ENCODE results near the gene CDC20.
"Not testable (repeated sequence)": the region's sequence is repeated elsewhere in the genome, so short reads cannot be mapped to it uniquely, and the experiment has no call there.

The CDC20 gene

DNA sequence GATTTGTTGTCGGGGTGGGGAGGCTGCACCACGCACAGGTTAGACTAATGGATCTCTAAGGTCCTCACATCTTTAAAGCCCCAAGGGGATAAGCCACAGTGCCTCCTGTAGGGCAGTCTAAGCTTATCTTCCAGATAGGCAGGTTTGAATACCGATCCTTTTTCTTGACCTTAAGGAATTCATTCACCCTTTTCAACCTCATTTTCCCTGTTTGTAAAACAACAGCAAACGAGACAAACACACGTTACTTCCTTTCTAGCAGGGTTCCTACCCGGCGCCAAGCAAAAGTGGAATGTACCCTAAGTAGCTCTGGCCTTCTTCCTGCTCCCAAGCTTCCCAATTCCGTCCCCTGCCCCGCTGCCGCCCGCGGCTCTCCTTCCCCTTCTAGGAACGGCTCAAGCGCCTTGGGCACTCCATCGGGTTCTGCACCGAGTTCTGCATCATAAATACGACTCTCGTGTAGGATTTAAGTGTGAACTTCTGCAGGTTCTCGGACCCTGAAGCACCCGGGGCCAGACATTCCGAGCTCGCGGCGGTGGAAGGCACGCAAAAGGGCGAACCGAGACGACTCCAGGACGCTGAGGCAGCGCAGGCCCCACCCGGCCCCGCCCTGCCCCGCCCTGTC is 548 bp upstream of the CDC20 start:
- DNase-seq, result no peak

GRCh38 chr1:43359696-43360095 is 915 bp downstream of the CDC20 start:
- no peak for DNase-seq

- DNase-seq, result no peak
Measured at GRCh38 chr1:43360616-43361015, 1.8 kb downstream of the CDC20 start.

DNA sequence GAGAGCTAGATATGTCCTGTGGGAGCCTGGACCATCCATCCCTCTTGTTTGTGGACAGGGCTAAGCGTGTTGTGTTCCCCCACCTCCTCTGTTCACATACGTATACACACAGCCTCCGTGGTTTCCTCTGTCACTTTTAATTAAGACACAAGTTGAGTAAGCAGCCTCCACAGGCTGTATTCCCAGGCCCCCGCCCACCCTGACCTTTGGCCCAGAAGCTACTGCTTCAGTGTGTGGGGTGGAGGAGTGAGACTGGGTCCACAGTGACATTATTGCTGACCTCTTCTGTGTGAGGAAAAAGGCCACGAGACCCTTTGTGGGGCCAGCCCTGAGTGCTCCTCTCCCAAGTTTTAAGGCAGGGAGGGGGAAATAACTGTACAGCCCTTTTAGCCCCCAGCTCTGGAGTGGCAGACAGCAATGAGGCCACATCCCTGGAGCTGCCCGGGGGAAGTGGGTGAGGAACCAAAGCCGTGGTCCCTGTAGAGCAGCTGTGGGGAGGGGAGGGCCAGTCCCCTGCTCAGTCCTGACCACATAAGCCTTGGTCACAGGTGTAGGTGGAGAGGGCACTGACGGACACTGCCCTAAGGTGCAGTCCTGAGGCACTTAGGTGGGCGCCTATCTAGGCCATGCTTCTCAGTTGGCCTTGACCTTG is 4.6 kb downstream of the CDC20 start:
- DNase-seq, result no peak

DNA sequence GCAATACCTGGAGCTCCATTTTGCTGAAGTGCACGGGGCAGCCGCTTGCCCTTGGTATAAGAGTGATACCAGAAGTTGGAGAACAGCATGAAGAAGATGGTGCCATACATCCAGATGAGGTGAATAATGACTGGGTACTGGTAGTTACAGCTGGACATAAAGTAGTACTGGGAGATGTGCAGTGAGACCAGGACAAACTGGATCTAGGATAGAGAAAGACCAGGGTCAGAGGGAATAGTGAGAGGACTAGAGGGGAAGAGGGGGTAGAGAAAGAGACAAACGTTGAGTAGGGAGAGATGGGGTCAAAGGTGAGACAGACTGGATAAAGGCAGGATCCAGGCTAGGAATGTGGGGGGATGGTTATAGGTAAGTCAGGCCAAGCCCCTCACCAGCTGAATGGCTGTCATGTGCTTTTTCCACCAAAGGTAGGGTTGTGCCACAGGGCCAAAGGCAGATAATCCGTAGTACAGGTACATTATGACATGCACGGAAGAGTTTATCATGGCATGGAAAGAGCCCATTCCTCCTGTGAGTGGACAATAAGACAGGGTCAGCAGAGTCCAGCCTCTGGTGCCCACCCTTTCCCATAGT is 5.2 kb downstream of the CDC20 start:
- DNase-seq, result no peak

DNA sequence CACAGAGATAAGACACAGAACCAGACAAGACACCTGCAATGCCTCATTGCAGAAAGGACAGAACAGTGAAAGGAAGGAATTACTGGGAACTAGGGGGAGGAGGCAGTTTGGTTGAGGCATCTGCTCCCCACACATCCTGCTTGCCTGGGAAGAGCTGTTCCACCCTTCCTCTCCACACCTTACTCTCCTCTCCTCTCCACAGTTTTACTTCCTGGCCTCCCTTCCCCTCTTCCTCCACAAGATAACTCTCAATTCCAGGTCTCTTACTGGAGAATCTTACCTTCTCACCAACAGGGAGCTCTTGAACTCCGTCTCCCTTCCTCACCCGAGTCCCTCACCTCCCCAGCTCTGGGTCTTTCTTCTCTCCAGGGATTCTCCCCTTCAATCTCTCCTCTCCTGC is 6.9 kb downstream of the CDC20 start:
- DNase-seq, result no peak

DNA sequence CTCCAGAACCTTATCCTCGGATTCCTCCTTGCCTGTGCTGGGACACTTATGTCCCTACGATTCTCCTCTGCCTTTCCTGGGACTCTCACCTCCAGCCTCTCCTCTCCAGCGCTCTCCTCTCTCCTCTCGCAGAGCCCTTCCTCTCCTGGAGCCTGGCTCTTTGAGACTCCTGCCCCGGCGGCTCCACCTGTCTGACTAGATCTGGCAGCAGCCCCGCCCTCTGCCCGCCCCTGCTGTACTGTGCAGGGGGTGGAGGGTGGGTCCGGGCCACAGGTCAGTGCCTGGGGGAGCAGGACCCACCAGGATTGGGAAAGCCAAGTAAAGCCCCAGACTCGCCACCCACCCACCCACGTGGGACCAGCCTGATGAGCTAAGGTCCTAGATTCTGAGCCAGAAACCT is 7.4 kb downstream of the CDC20 start:
- no peak for DNase-seq

- no peak for DNase-seq
Measured at GRCh38 chr1:43366601-43367025, 7.8 kb downstream of the CDC20 start.

DNA sequence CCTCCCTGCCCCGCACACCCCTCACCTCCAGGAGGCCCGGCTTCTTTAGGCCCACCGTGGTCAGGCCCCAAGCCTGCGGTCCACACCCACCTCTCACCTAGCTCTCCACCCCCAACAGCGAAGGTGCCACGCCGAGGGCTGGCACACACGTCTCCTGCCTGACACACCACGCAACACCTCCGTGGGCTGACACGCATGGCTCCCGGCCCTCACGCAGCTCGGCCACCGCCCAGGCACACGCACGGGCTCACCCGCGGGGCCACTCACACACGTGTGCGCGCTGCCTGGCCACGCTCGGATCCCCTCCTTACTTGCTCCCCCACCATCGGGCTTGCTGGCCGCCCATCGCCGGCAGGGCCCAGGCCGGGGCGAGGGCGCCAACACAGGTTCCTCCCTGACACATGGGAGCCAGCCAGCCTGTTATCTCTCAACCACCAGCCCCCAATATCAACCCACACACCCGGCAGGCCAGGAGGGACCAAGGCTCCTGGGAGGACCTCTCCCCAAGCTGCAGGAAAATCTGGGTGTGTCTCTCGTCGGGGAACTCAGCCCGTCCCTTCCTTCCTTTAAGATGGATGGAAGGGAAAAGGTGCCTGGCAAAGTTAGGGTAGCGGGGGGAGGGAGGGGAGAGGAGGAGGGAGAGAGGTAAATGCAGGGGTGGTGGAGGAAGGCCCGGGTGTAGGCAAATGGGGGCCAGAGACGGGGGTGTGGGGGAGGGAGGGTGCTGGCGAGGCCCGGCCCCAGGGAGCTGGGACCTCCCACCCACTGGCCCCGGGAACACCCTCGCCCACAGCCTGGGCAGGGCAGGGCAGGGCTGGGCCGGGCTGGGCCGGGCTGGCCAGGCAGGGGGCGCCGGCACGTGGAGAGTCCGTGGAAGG is 8.5 kb downstream of the CDC20 start:
- DNase-seq, result no peak

GRCh38 chr1:43367904-43368645 is 9.3 kb downstream of the CDC20 start, which contains the start of gene ELOVL1:
ELOVL1 (minus strand) TSS chr1:43368011; CDS start chr1:43365609, 2,402 bp downstream.
- peak; percentile 66 for DNase-seq

DNA sequence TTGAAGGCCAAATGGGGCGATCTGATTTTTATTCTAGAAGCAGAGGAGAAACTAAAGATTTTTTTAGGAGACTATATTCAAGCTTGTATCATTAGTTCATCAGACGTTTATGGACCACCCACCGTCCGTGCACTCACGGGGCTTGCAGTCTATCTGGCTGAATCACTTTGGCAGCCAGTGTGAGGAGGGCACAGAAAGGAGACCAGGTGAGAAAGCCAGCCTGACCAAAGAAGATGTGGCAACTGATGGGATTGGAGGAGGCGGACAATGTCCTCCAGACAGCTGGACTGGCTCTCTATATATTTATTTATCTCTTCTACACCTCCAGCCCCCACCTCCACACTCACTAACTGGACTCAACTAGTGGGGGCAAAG is 9.9 kb downstream of the CDC20 start:
- DNase-seq, result no peak

GRCh38 chr1:43369779-43370178 is 11.0 kb downstream of the CDC20 start:
- DNase-seq, result not testable (repeated sequence)

DNA sequence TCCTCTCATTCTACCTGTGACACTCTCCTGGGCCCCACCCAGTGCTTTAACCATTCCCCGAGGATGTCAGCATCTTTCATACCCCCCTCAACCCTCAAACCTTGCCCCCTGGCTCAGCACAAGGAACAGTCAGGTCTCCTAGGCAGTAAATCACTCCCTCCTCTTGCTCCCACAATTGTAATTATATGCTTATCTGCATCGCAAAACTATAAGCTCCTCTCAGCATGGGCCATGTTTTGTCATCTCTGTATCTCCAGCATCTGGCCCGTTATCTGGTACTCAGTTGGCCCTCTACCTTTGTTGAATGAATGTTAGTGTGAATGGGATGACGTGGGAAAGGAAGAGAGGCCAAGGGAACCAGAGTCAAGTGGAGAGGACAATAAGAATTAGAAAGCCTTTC is 11.8 kb downstream of the CDC20 start:
- no peak for DNase-seq

GRCh38 chr1:43372172-43372571 is 13.4 kb downstream of the CDC20 start:
- no peak for DNase-seq

DNA sequence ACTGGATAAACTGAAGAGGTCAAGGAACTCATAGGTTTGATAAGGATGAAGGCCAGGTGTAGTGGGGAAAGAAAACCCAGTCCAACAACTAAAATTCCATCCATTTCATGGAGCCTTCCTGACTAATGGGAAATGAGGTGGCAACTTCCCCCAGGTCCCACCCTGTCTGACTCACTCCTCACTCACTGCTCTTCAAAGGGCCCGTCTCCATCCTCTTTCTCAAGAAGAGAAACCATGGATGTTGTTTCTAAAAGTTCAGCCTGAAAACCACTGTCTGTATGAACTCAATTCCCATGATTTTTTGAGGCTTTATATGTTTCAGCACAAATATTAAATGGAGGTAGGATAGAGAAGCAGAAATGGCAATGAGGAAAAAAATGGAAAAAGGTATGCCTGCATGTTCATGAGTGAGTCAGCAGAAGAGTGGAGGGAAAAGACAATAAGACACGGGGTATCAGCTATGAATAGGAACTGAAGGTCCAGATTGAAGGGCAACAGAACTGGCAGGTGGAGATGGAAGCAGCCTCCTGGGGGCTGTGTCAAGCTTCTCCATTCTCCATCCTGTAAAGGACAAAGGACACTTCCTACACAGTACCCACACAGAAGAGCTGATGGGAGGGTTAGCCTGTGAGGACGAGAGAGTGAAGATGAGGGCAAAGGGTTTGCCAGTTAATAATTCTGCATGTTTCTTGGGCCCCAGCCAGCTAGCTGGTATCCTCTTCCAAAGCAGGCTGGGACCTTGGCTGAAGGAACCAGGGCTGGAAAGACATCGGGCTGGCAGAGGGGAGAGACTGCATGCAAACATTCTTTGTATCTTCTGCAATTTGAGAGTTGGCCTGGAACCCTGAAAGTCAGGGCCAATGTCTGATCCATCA is 14.5 kb downstream of the CDC20 start:
- peak; percentile 41 for DNase-seq

DNA sequence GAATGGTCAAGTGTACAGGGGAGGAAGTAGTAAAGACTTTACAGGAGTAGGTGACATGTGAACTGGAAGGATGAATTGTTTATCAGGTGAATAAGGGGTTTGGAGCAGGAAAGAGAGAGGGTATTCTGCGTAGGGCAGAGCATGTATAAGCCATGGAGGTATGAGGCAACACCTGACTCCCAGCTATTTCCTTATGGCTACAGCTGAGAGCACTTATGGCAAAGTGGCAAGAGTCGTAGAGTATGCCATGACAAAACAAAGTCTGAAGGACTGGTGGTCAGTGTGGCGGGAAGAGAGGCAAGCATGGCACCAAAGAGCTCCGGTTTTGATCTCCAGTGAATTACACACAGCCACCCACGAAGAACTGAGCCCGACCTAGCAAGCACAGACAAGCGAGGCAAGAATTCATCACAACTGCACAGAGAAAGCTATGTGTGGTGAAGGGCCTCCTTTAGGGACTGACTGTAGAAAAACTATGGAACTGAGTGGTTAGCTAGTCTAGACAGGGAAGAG is 18.0 kb downstream of the CDC20 start:
- DNase-seq, result no peak

- DNase-seq, result no peak
Measured at GRCh38 chr1:43377831-43378230, 19.1 kb downstream of the CDC20 start.

DNA sequence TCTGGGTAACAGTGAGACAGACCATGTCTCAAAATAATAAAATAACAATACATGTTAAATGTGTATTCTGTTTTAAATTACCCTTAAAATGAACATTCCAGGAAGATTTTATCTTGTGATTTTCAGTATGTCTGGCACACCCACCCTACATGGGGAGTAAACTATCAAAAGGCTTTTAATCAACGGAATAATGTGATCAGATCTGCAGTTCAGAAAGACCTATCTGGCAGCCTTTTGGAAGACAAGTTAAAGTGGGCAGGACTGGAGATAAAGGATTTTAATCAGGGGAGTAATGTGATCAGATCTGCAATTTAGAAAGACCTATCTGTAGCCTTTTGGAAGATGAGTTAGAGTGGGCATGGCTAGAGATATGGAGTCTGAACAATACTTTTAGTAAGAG is 20.7 kb downstream of the CDC20 start:
- DNase-seq, result no peak

DNA sequence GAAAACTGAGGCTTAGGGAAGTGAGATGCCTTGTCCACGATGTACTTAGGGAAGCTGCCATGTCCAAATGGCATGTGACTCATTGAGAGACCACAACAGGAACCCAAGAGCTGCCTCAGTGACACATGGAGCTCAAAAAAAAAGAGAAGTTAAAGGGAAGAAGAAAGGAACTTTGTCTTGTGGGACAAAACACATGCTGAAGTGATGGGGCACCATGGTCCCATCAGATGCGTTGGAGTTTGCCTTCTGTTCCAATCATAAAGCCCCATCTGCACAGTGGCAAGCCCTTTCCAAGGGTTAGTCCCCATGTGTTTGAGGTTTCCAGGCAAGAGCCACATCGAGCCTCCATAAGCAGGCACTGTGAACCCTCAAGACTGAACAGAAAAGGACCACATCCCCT is 22.8 kb downstream of the CDC20 start:
- DNase-seq, result no peak

DNA sequence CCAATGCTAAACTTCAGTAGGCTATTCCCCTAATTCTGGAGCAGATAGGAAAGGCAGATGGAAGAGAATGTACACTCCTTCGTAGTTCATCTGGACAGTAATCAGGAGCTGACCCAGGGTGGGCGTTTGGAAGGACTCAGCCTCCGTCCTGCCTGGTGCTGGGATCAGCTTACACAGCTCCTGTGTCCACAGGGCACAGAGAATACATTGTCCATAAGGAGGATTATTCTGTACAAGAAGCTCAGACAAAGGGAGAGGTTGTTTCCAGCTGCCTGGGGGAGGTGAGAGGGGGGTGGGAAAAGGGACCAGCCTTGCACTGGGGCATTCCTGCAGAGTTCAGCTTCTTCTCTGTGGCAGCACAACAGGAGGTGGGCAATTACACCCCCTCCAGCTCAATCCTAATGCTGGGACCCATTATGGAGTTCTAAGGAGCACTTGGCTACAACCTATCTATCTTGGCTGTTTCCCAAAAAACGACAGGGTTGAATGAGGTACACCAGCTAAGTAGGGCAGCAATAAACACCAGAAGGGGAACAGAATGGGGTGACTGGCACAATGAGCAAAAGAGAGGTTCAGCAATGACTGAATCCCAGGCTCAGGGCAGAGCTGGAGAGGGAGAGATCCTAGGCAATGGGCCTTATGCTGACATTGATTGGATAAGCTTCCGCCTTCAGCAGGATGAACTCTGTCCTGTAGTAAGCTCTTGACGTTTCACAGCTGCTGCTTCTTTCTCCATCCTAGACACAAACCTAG is 23.4 kb downstream of the CDC20 start:
- no peak for DNase-seq

GRCh38 chr1:43383449-43383848 is 24.7 kb downstream of the CDC20 start:
- DNase-seq, result no peak
